ENCODE measurements around the gene ERC2. TPM values are rescaled to one million over a fixed set of nuclear protein-coding genes. Genes with fewer than 3 reads are reported as not detected.

Gene ERC2
- total RNA-seq, 4 donors from 2014 or later: 5.3 to 8.8 (median 7.8) TPM

GRCh38 chr3:55934771-55935170 lies 533.5 kb downstream of the ERC2 start:
- Histone ChIP-seq H3K27me3 (no peaks in the 10 kb centered on the region), H3K4me3 (replicated peaks in 1 of 3) (no peak overlapping the region), H3K4me1 (no peaks in the 10 kb centered on the region), H3K36me3 (no peaks in the 10 kb centered on the region), H3K9me3 (no peaks in the 10 kb centered on the region), H3K27ac (no peak overlapping the region)
- WGBS, 2 donors: 90 to 92% methylated on average over 1 of the region's 1 CpG
- no peak for DNase-seq
- TF ChIP-seq CTCF (IDR thresholded peaks at IDR 0.05) (no peak), POLR2A (IDR thresholded peaks at IDR 0.05) (no peak)
- intact Hi-C loops (cut with DNase I): no loop called here

- DNase-seq: no peak
- H3K36me3 ChIP-seq: no peaks in the 10 kb centered on the region
- no peaks in the 10 kb centered on the region for H3K9me3 ChIP-seq
- H3K4me1 ChIP-seq: no peaks in the 10 kb centered on the region
- no peak overlapping the region for H3K27ac ChIP-seq
- intact Hi-C loops (cut with DNase I): no loop called here
- 92 to 94% methylated on average over 4 of the region's 4 CpGs for WGBS, 2 donors
- TF ChIP-seq POLR2A (IDR thresholded peaks at IDR 0.05) (no peak), CTCF (IDR thresholded peaks at IDR 0.05) (no peak)
- no peak overlapping the region for H3K4me3 ChIP-seq (replicated peaks in 1 of 3)
- H3K27me3 ChIP-seq: no peaks in the 10 kb centered on the region
These were observed 539.0 kb downstream of the ERC2 start for GRCh38 chr3:55929154-55929869.

- intact Hi-C loops (cut with DNase I): no loop called here
- TF ChIP-seq CTCF (IDR thresholded peaks at IDR 0.05): no peak
- TF ChIP-seq POLR2A (IDR thresholded peaks at IDR 0.05): no peak
- Histone ChIP-seq H3K9me3 (no peaks in the 10 kb centered on the region), H3K36me3 (no peaks in the 10 kb centered on the region), H3K4me1 (no peaks in the 10 kb centered on the region), H3K27me3 (no peaks in the 10 kb centered on the region), H3K4me3 (replicated peaks in 1 of 3) (no peak overlapping the region), H3K27ac (no peak overlapping the region)
- 83 to 87% methylated on average over 1 of the region's 1 CpG for WGBS, 2 donors
- DNase-seq: no peak
These were observed 544.6 kb downstream of the ERC2 start for GRCh38 chr3:55923626-55924025.

- TF ChIP-seq POLR2A (IDR thresholded peaks at IDR 0.05): no peak
- no peak for TF ChIP-seq CTCF (IDR thresholded peaks at IDR 0.05)
- H3K27me3 ChIP-seq: no peaks in the 10 kb centered on the region
- no peaks in the 10 kb centered on the region for H3K4me1 ChIP-seq
- intact Hi-C loops (cut with DNase I): no loop called here
- H3K4me3 ChIP-seq (replicated peaks in 1 of 3): no peak overlapping the region
- no peaks in the 10 kb centered on the region for H3K9me3 ChIP-seq
- DNase-seq: no peak
- no peak overlapping the region for H3K27ac ChIP-seq
- WGBS, 2 donors: 88 to 91% methylated on average over 2 of the region's 2 CpGs
- no peaks in the 10 kb centered on the region for H3K36me3 ChIP-seq
These were observed 545.1 kb downstream of the ERC2 start for GRCh38 chr3:55923207-55923606.

GRCh38 chr3:55912880-55913279 lies 555.4 kb downstream of the ERC2 start:
- intact Hi-C loops (cut with DNase I): no loop called here
- no peaks in the 10 kb centered on the region for H3K27me3 ChIP-seq
- H3K4me3 ChIP-seq (replicated peaks in 1 of 3): no peak overlapping the region
- 97% methylated on average over 2 of the region's 2 CpGs for WGBS, 2 donors
- H3K36me3 ChIP-seq: no peaks in the 10 kb centered on the region
- TF ChIP-seq POLR2A (IDR thresholded peaks at IDR 0.05) (no peak), CTCF (IDR thresholded peaks at IDR 0.05) (no peak)
- H3K9me3 ChIP-seq: no peaks in the 10 kb centered on the region
- no peak overlapping the region for H3K27ac ChIP-seq
- DNase-seq: no peak
- no peaks in the 10 kb centered on the region for H3K4me1 ChIP-seq
